GM23338 (cell line): ENCODE results near the gene TTC33. TPM values are rescaled to one million over a fixed set of nuclear protein-coding genes. Genes with fewer than 3 reads are reported as not detected.

Experiments
- ATAC-seq: fragments of 200-7000 bp; cut with Tn5 transposase; 3 replicates; pipeline ENCODE4 v1.9.1; 2020
- DNase-seq: peaks from one replicate; pipeline ENCODE4 v3.0.0-alpha.2; 2015; ENCODE audit warnings: low spot score
- H2AFZ ChIP-seq: fragments of 200-600 bp; sonication (generic); 2 replicates; pipeline ENCODE4 v1.8.0; 2016; ENCODE audit warnings: antibody characterized with exemption, mild to moderate bottlenecking, moderate library complexity
- H3F3A ChIP-seq: fragments of 200-600 bp; sonication (generic); replicated peaks from 2 replicates; pipeline ENCODE4 v1.8.0; 2017; ENCODE audit warnings: antibody characterized with exemption, mixed run types, low read depth
- H3K27ac ChIP-seq: fragments of 200-600 bp; sonication (generic); 2 replicates; pipeline ENCODE4 v1.6.1; 2016; ENCODE audit warnings: low read depth
- H3K27me3 ChIP-seq: fragments of 200-600 bp; sonication (generic); 2 replicates; pipeline ENCODE4 v1.8.0; 2016; ENCODE audit warnings: mild to moderate bottlenecking, mixed run types, moderate library complexity; ENCODE audit not compliant: insufficient read depth
- H3K36me3 ChIP-seq: fragments of 200-600 bp; sonication (generic); 2 replicates; pipeline ENCODE4 v1.8.0; 2016; ENCODE audit warnings: mild to moderate bottlenecking; ENCODE audit not compliant: insufficient read depth
- H3K4me1 ChIP-seq: fragments of 200-600 bp; sonication (generic); 2 replicates; pipeline ENCODE4 v1.8.0; 2016; ENCODE audit warnings: mild to moderate bottlenecking, moderate library complexity; ENCODE audit not compliant: insufficient read depth
- H3K4me2 ChIP-seq: fragments of 200-600 bp; sonication (generic); 2 replicates; pipeline ENCODE4 v1.7.1; 2017; ENCODE audit warnings: mixed run types
- H3K4me3 ChIP-seq: fragments of 200-600 bp; sonication (generic); 2 replicates; pipeline ENCODE4 v1.6.1; 2016; ENCODE audit warnings: mixed run types
- H3K79me2 ChIP-seq: fragments of 200-600 bp; sonication (generic); replicated peaks from 2 replicates; pipeline ENCODE4 v1.8.0; 2017; ENCODE audit warnings: mild to moderate bottlenecking; ENCODE audit not compliant: insufficient read depth
- H3K9me2 ChIP-seq: fragments of 200-600 bp; sonication (generic); 2 replicates; pipeline ENCODE4 v1.8.0; 2017; ENCODE audit not compliant: insufficient read depth
- H4K20me1 ChIP-seq: fragments of 200-600 bp; sonication (generic); replicated peaks from 2 replicates; pipeline ENCODE4 v1.8.0; 2017; ENCODE audit warnings: mild to moderate bottlenecking; ENCODE audit not compliant: insufficient read depth
- H3K27ac Mint-ChIP-seq: 2 replicates; pipeline ENCODE4 v1.8.0; 2020; ENCODE audit warnings: inconsistent platforms, mild to moderate bottlenecking, moderate library complexity, mixed read lengths
- H3K27me3 Mint-ChIP-seq: 3 replicates; pipeline ENCODE4 v1.8.0; 2022; ENCODE audit warnings: low read depth, mild to moderate bottlenecking, moderate library complexity, mixed read lengths, inconsistent platforms; ENCODE audit not compliant: insufficient read depth, poor library complexity
- H3K36me3 Mint-ChIP-seq: 3 replicates; pipeline ENCODE4 v1.8.0; 2021; ENCODE audit warnings: low read depth, mild to moderate bottlenecking, inconsistent platforms, moderate library complexity, mixed read lengths
- H3K4me1 Mint-ChIP-seq: 3 replicates; pipeline ENCODE4 v1.8.0; 2020; ENCODE audit warnings: mild to moderate bottlenecking, inconsistent platforms, mixed read lengths
- H3K4me3 Mint-ChIP-seq: 3 replicates; pipeline ENCODE4 v1.8.0; 2021; ENCODE audit warnings: moderate library complexity, mild to moderate bottlenecking, inconsistent platforms, mixed read lengths
- H3K9me3 Mint-ChIP-seq: 3 replicates; pipeline ENCODE4 v1.8.0; 2020; ENCODE audit warnings: moderate library complexity, mild to moderate bottlenecking, inconsistent platforms, mixed read lengths
- CREB1 ChIP-seq: fragments of 250-450 bp; sonication (Bioruptor Pico); IDR thresholded peaks from 2 replicates; pipeline ENCODE4 v1.5.0; 2020; ENCODE audit warnings: low read depth, mild to moderate bottlenecking, moderate library complexity
- CTCF ChIP-seq, 2 experiments: fragments of 200-600 bp in 1 of 2; sonication (generic) in 1 of 2; conservative IDR thresholded peaks; 2 replicates each; pipeline versions ENCODE4 v1.5.1 to v1.6.1; 2016 to 2017; ENCODE audit warnings: antibody characterized with exemption in 2 of 2, low read depth in 2 of 2, mild to moderate bottlenecking in 2 of 2, moderate library complexity in 1 of 2
- ETS1 ChIP-seq: IDR thresholded peaks from 2 replicates; pipeline ENCODE4 v1.6.1; 2016; ENCODE audit warnings: antibody characterized with exemption
- EZH2 ChIP-seq: fragments of 200-600 bp; sonication (generic); IDR thresholded peaks from one replicate; pipeline ENCODE4 v1.8.0; 2017; ENCODE audit warnings: antibody characterized with exemption, mild to moderate bottlenecking, low read depth; ENCODE audit not compliant: unreplicated experiment
- EZH2phosphoT487 ChIP-seq: fragments of 200-600 bp; sonication (generic); IDR thresholded peaks from one replicate; pipeline ENCODE4 v1.8.1; 2018; ENCODE audit warnings: antibody characterized with exemption; ENCODE audit not compliant: unreplicated experiment
- JUNB ChIP-seq: IDR thresholded peaks from one replicate; pipeline ENCODE4 v1.6.1; 2016; ENCODE audit warnings: antibody characterized with exemption; ENCODE audit not compliant: unreplicated experiment
- NANOG ChIP-seq: IDR thresholded peaks from 2 replicates; pipeline ENCODE4 v1.6.1; 2016; ENCODE audit warnings: antibody characterized with exemption, borderline replicate concordance
- POLR2AphosphoS5 ChIP-seq: IDR thresholded peaks from 2 replicates; pipeline ENCODE4 v1.6.1; 2016; ENCODE audit warnings: antibody characterized with exemption, low read depth
- REST ChIP-seq: IDR thresholded peaks from one replicate; pipeline ENCODE4 v1.6.1; 2018; ENCODE audit warnings: antibody characterized with exemption; ENCODE audit not compliant: unreplicated experiment
- STAT1 ChIP-seq: IDR thresholded peaks from one replicate; pipeline ENCODE4 v1.6.1; 2016; ENCODE audit warnings: antibody characterized with exemption; ENCODE audit not compliant: unreplicated experiment
- ZNF114 ChIP-seq: fragments of 250-450 bp; sonication (Bioruptor Pico); IDR thresholded peaks from 2 replicates; pipeline ENCODE4 v1.5.0; 2020; ENCODE audit warnings: mild to moderate bottlenecking, moderate library complexity
- ZNF331 ChIP-seq: fragments of 250-450 bp; sonication (Bioruptor Pico); IDR thresholded peaks from 2 replicates; pipeline ENCODE4 v1.5.0; 2020; ENCODE audit warnings: low read depth, mild to moderate bottlenecking, moderate library complexity
- ZNF462 ChIP-seq: fragments of 250-450 bp; sonication (Bioruptor Pico); IDR thresholded peaks from 2 replicates; pipeline ENCODE4 v1.5.0; 2020; ENCODE audit warnings: mild to moderate bottlenecking, moderate library complexity
- polyA plus RNA-seq: library from polyadenylated mRNA; unstranded; fragments of >200 nt; fragmentation: Nextera tagmentation; extraction: Ambion mirVana; gene quantifications from 2 replicates; pipeline ENCODE4 v1.2.1, GENCODE V29; 2016
- total RNA-seq: library from RNA; depleted of rRNA; stranded (reverse); fragments of >200 nt; shearing (Covaris generic); gene quantifications from 2 replicates; pipeline ENCODE4 v1.2.3, GENCODE V29; 2014

Gene TTC33
- total and polyA plus RNA-seq, 2 experiments from 2014 or later: 4.1 to 11.5 TPM

GRCh38 chr5:40554813-40555212 is 200.9 kb downstream of the TTC33 start:
- H4K20me1 ChIP-seq: no peaks in the 10 kb centered on the region
- no peak overlapping the region for H3K4me3 ChIP-seq
- H3K27ac ChIP-seq: no peak overlapping the region

More at GRCh38 chr5:40554813-40555212, 200.9 kb downstream of the TTC33 start:
- Histone ChIP-seq H3K4me2 (no peak overlapping the region), H3K79me2 (no peaks in the 10 kb centered on the region), H3K4me1 (peaks cover 8% of the 10 kb centered on the region; the same call in 1 of the 2 replicates), H3K9me2 (no peaks in the 10 kb centered on the region), H3K27me3 (no peaks in the 10 kb centered on the region), H3F3A (no peaks in the 10 kb centered on the region), H3K36me3 (no peaks in the 10 kb centered on the region), H2AFZ (no peak overlapping the region)
- H3K4me1 Mint-ChIP-seq: peaks cover 9% of the 10 kb centered on the region; the same call in 2 of the 3 replicates
- no peaks in the 10 kb centered on the region for H3K36me3 Mint-ChIP-seq
- TF ChIP-seq ZNF114 (CRISPR knock-in tag) (no peak), POLR2AphosphoS5 (no peak), NANOG (no peak), JUNB (no peak), EZH2phosphoT487 (no peak), STAT1 (no peak), CTCF (conservative IDR thresholded peaks at IDR 0.05; ENCODE audit: low read depth in 2 of 2) (no peak), ZNF331 (CRISPR knock-in tag) (no peak), REST (no peak), EZH2 (no peak), ETS1 (no peak), ZNF462 (no peak), CREB1 (CRISPR knock-in tag) (no peak)
- H3K27me3 Mint-ChIP-seq: no peaks in the 10 kb centered on the region
- H3K4me3 Mint-ChIP-seq: no peak overlapping the region
- H3K27ac Mint-ChIP-seq: no peak overlapping the region
- DNase-seq (no peak), ATAC-seq (no peak)
- no peaks in the 10 kb centered on the region for H3K9me3 Mint-ChIP-seq
